HepG2 (cell line): Measurements from ENCODE around the gene SEMA3B. TPM values are rescaled to one million over a fixed set of nuclear protein-coding genes. Genes with fewer than 3 reads are reported as not detected.
A peak's percentile ranks its signal among the peaks of the same experiment; 100 is the strongest.

ENCODE experiments used
- AGO2 ChIP-seq: fragments of 200-400 bp; formaldehyde crosslinking; optimal IDR thresholded peaks from 2 replicates; pipeline ENCODE3; 2017; ENCODE audit warnings: mild to moderate bottlenecking, low read depth, low read length, moderate library complexity
- ARID5B ChIP-seq: IDR thresholded peaks from 2 replicates; pipeline ENCODE4 v1.4.0; 2020; ENCODE audit warnings: mild to moderate bottlenecking, missing genetic modification reagents
- HINFP ChIP-seq: sonication (generic); formaldehyde crosslinking; IDR thresholded peaks from 2 replicates; pipeline ENCODE4 v1.4.0; 2020; ENCODE audit warnings: low read depth, mild to moderate bottlenecking, missing genetic modification reagents
- KAT2B ChIP-seq: fragments of 150-350 bp; IDR thresholded peaks from 2 replicates; pipeline ENCODE4 v1.6.1; 2014; ENCODE audit warnings: low read depth, low read length, borderline replicate concordance
- POLR2G ChIP-seq: fragments of 200-400 bp; formaldehyde crosslinking; IDR thresholded peaks from 2 replicates; pipeline ENCODE4 v1.6.1; 2018; ENCODE audit warnings: mild to moderate bottlenecking, low read depth, low read length, moderate library complexity
- TFAP4 ChIP-seq: sonication (generic); IDR thresholded peaks from 2 replicates; pipeline ENCODE4 v1.6.1; 2016; ENCODE audit warnings: low read depth, borderline replicate concordance
- THAP11 ChIP-seq: IDR thresholded peaks from 2 replicates; pipeline ENCODE4 v1.6.1; 2016; ENCODE audit warnings: missing biosample characterization, missing genetic modification reagents
- ZBTB1 ChIP-seq: sonication (generic); formaldehyde crosslinking; IDR thresholded peaks from 2 replicates; pipeline ENCODE4 v1.4.0; 2020; ENCODE audit warnings: missing genetic modification reagents, borderline replicate concordance
- ZNF572 ChIP-seq: sonication (generic); formaldehyde crosslinking; IDR thresholded peaks from 2 replicates; pipeline ENCODE4 v1.5.1; 2020; ENCODE audit warnings: mild to moderate bottlenecking, missing genetic modification reagents
- polyA plus RNA-seq, 8 experiments: library from polyadenylated mRNA; depleted of rRNA in 3 of 8; stranded (reverse) in 7 of 8; unstranded in 1 of 8; fragments of >200 nt; fragmentation: Illumina TruSeq in 4 of 8; extraction: Trizol in 4 of 8; gene quantifications; 2 replicates each; pipeline versions ENCODE4 v1.2.1 to v1.2.3, GENCODE V29; 2011 to 2016; ENCODE audit warnings: low read depth in 4 of 8, missing spikeins in 1 of 8, mixed read lengths in 1 of 8; ENCODE audit not compliant: insufficient read depth in 1 of 8
- total RNA-seq, 5 experiments: library from RNA; depleted of rRNA; stranded (reverse); fragments of >200 nt; fragmentation: Illumina TruSeq; extraction: Trizol; gene quantifications; 2 replicates each; pipeline ENCODE4 v1.2.3, GENCODE V29; 2016; ENCODE audit warnings: low read depth in 1 of 5
- TF ChIP-seq, protein P1 (sequence below): sonication (generic); formaldehyde crosslinking; IDR thresholded peaks from 2 replicates; pipeline ENCODE4 v1.5.1; 2020; ENCODE audit warnings: missing genetic modification reagents, mild to moderate bottlenecking, borderline replicate concordance
- TF ChIP-seq, protein P2 (sequence below): sonication (generic); formaldehyde crosslinking; IDR thresholded peaks from 2 replicates; pipeline ENCODE4 v1.4.0; 2020; ENCODE audit warnings: mild to moderate bottlenecking, missing genetic modification reagents

SEMA3B gene
- total and polyA plus RNA-seq, 2 of the 13 experiments (the other 11 are each of a cell fraction or from before 2014, with no cell fraction given): 93.2 to 158 TPM

DNA sequence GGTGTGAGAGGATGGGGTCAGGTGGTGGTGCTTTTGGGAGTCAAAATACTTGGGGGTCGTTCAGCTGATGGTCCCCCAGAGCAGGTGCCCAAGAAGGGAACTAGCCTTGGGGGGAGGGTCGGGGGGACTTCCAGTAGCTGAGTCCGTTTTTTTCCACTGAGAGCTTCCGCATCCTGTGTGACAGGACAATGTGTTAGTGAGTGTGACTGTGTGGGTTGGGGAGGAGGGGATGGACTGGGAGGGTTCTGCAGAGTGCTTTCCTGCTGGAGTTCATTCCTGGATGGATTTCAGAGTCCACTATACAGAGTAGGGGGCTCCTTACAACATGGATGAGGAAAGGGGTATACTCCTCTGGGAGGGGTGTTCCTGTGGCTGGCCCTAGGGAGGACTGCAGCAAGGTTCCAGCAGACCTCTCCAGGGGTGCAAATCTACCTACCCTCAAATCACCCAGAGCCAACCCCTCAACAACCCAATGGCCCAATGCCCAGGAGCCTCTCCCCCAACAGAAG is 54.2 kb downstream of the SEMA3B start (continued):
- TF ChIP-seq POLR2G (0 out of 2 replicates have a peak, but pooled peaks have one; percentile 13), ARID5B (no peak), ZBTB1 (no peak), ZNF572 (CRISPR knock-in tag) (no peak), THAP11 (CRISPR knock-in tag) (no peak), HINFP (no peak), KAT2B (no peak), AGO2 (no peak), TFAP4 (no peak)
- TF ChIP-seq, protein P1, sequence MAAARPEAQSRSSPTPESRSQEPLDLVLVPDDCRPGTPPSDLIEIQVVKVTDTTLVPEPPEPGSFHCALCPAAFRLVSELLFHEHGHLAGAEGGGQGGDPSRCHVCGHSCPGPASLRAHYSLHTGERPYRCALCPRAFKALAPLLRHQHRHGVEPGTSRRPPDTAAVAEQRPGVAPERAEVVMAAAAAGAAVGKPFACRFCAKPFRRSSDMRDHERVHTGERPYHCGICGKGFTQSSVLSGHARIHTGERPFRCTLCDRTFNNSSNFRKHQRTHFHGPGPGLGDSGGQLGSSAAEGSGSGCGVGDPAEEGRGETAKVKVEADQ (CRISPR knock-in tag): no peak
- TF ChIP-seq, protein P2, sequence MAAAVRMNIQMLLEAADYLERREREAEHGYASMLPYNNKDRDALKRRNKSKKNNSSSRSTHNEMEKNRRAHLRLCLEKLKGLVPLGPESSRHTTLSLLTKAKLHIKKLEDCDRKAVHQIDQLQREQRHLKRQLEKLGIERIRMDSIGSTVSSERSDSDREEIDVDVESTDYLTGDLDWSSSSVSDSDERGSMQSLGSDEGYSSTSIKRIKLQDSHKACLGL (CRISPR knock-in tag): no peak
